ENCODE results near the gene VPS13C.

VPS13C gene

GRCh38 chr15:61888074-61888780 lies 172.0 kb downstream of the VPS13C start:
- no peak overlapping the region for H3K4me3 ChIP-seq (ENCODE audit: low read depth, low read length)
- no peak for DNase-seq (ENCODE audit: low read depth)
- no peak for TF ChIP-seq CTCF (IDR thresholded peaks at IDR 0.05; ENCODE audit: control insufficient read depth, extremely low read depth, insufficient read depth)

GRCh38 chr15:61880084-61880483 lies 180.2 kb downstream of the VPS13C start:
- no peak overlapping the region for H3K4me3 ChIP-seq (ENCODE audit: low read depth, low read length)
- no peak for DNase-seq (ENCODE audit: low read depth)

GRCh38 chr15:61879219-61879618 lies 181.0 kb downstream of the VPS13C start:
- H3K4me3 ChIP-seq (ENCODE audit: low read depth, low read length) = no peak overlapping the region
- no peak for DNase-seq (ENCODE audit: low read depth)
- no peak for TF ChIP-seq CTCF (IDR thresholded peaks at IDR 0.05; ENCODE audit: control insufficient read depth, extremely low read depth, insufficient read depth)

More at GRCh38 chr15:61880084-61880483, 180.2 kb downstream of the VPS13C start:
- no peak for TF ChIP-seq CTCF (IDR thresholded peaks at IDR 0.05; ENCODE audit: control insufficient read depth, extremely low read depth, insufficient read depth)

GRCh38 chr15:61871926-61872522 lies 188.2 kb downstream of the VPS13C start:
- TF ChIP-seq CTCF (IDR thresholded peaks at IDR 0.05; ENCODE audit: control insufficient read depth, extremely low read depth, insufficient read depth) = peak; percentile 57
- no peak for DNase-seq (ENCODE audit: low read depth)
- no peak overlapping the region for H3K4me3 ChIP-seq (ENCODE audit: low read depth, low read length)

- H3K4me3 ChIP-seq (ENCODE audit: low read depth, low read length) = no peak overlapping the region
- TF ChIP-seq CTCF (IDR thresholded peaks at IDR 0.05; ENCODE audit: control insufficient read depth, extremely low read depth, insufficient read depth) = no peak
- no peak for DNase-seq (ENCODE audit: low read depth)
Measured at GRCh38 chr15:61869656-61870055, 190.6 kb downstream of the VPS13C start.

- TF ChIP-seq CTCF (IDR thresholded peaks at IDR 0.05; ENCODE audit: control insufficient read depth, extremely low read depth, insufficient read depth) = no peak
- no peak for DNase-seq (ENCODE audit: low read depth)
- no peak overlapping the region for H3K4me3 ChIP-seq (ENCODE audit: low read depth, low read length)
Measured at GRCh38 chr15:61861962-61862361, 198.3 kb downstream of the VPS13C start.
